ENCODE measurements around the gene RRAS2.

DNA sequence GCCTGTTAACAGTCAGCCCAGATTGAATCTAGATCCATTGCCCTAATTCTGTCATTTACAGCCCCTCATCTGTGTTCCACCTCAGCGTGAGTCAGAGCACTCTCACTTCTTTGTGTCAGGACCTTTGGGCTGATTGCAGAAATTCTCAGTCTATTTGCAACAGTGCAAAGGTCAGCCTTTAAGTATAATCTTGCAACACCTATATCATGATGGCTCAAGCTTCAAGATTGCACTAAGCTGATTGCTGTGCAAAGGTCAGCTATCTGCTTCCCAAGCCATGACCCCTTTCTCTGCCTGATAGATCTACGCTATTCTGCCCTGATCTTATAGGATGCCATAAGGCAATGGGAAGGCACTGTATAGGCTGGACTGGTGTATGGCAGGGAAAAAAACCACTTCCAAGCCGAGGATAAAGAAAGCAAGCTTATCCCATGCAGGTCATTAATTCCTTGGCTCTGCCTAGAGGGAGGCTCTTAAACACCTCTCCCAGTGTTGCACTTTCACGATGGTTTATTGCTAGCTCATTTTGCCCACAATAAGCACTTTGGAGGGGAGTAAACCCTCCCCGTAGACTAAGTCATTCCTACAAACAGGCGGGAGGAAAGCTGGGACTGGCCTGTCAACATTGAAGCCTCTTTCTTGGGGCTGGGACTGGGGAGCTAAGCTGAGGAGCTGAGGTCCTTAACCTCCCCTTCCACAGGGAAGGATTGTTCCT lies 100.6 kb downstream of the RRAS2 start:
- no peak for TF ChIP-seq CTCF (IDR thresholded peaks at IDR 0.05)
- TF ChIP-seq POLR2AphosphoS5 (IDR thresholded peaks at IDR 0.05): peak; percentile 32
- TF ChIP-seq POLR2A (IDR thresholded peaks at IDR 0.05): no peak
- no peak for TF ChIP-seq EP300 (IDR thresholded peaks at IDR 0.05)

Data from gastroesophageal sphincter (tissue), 3 donors.